PC-9 (cell line): ENCODE data around the gene CDK13. TPM values are rescaled to one million over a fixed set of nuclear protein-coding genes. Genes with fewer than 3 reads are reported as not detected.

Experiments used
- BruUV-seq: library from RNA; stranded (reverse); fragments of 400-500 nt; replicated peaks from 2 replicates; lab custom pipeline; 2021; lab: Mats Ljungman, UMichigan
- CTCF ChIA-PET: fragments of 300-600 bp; sonication (Branson Sonifier 250); formaldehyde crosslinking; loops from one replicate; lab custom pipeline; 2022; ENCODE audit warnings: antibody characterized with exemption; lab: Charles Lee
- POLR2A ChIA-PET: fragments of 300-600 bp; sonication (Branson Sonifier 250); formaldehyde crosslinking; loops from one replicate; lab custom pipeline; 2022; ENCODE audit warnings: antibody characterized with exemption; ENCODE audit not compliant: unreplicated experiment; lab: Charles Lee
- DNase-seq, 2 experiments: peaks; one replicate each; pipeline versions ENCODE4 v3.0.0 to v3.0.0-alpha.2; 2015 to 2022; ENCODE audit warnings: mixed read lengths in 1 of 2
- H2AFZ ChIP-seq: fragments of 200-600 bp; sonication (generic); 2 replicates; pipeline ENCODE4 v1.8.1; 2017; ENCODE audit warnings: antibody characterized with exemption
- H3F3A ChIP-seq: fragments of 200-600 bp; sonication (generic); 2 replicates; pipeline ENCODE4 v1.8.1; 2017; ENCODE audit warnings: antibody characterized with exemption, mild to moderate bottlenecking, low read depth; ENCODE audit not compliant: insufficient read depth
- H3K27ac ChIP-seq: fragments of 200-600 bp; sonication (generic); 2 replicates; pipeline ENCODE4 v1.6.1; 2016; ENCODE audit warnings: mixed run types
- H3K27me3 ChIP-seq: fragments of 200-600 bp; sonication (generic); 2 replicates; pipeline ENCODE4 v1.6.1; 2016; ENCODE audit warnings: low read depth, mixed run types; ENCODE audit not compliant: insufficient read depth
- H3K36me3 ChIP-seq: fragments of 200-600 bp; sonication (generic); 2 replicates; pipeline ENCODE4 v1.6.1; 2016; ENCODE audit warnings: low read depth, mixed run types
- H3K4me1 ChIP-seq: fragments of 200-600 bp; sonication (generic); replicated peaks from 2 replicates; pipeline ENCODE4 v1.6.1; 2016; ENCODE audit warnings: mixed run types; ENCODE audit not compliant: insufficient read depth
- H3K4me2 ChIP-seq: fragments of 200-600 bp; sonication (generic); 2 replicates; pipeline ENCODE4 v1.6.1; 2017; ENCODE audit warnings: mixed run types
- H3K4me3 ChIP-seq: fragments of 200-600 bp; sonication (generic); 2 replicates; pipeline ENCODE4 v1.6.1; 2016; ENCODE audit warnings: mixed run types
- H3K79me2 ChIP-seq: fragments of 200-600 bp; sonication (generic); 2 replicates; pipeline ENCODE4 v1.6.1; 2017; ENCODE audit warnings: low read depth, mixed run types
- H3K9me2 ChIP-seq: fragments of 200-600 bp; sonication (generic); 2 replicates; pipeline ENCODE4 v1.8.1; 2017; ENCODE audit warnings: mild to moderate bottlenecking; ENCODE audit not compliant: insufficient read depth
- H3K9me3 ChIP-seq: fragments of 200-600 bp; sonication (generic); 2 replicates; pipeline ENCODE4 v1.8.1; 2016; ENCODE audit warnings: low read depth; ENCODE audit not compliant: insufficient read depth
- H4K20me1 ChIP-seq: fragments of 200-600 bp; sonication (generic); 2 replicates; pipeline ENCODE4 v1.8.1; 2017; ENCODE audit not compliant: insufficient read depth
- CTCF ChIP-seq: fragments of 200-600 bp; sonication (generic); conservative IDR thresholded peaks from 2 replicates; pipeline ENCODE4 v1.6.1; 2017; ENCODE audit warnings: mixed run types, antibody characterized with exemption, mild to moderate bottlenecking, moderate library complexity
- EZH2 ChIP-seq: fragments of 200-600 bp; sonication (generic); IDR thresholded peaks from 2 replicates; pipeline ENCODE4 v1.8.0; 2017; ENCODE audit warnings: antibody characterized with exemption, low read depth
- intact Hi-C: fragments of 100-400 bp; cut with micrococcal nuclease; formaldehyde crosslinking; loops from one replicate; pipeline ENCODE4 v1.10.0; 2022; ENCODE audit not compliant: unreplicated experiment
- total RNA-seq: library from RNA; stranded (reverse); gene quantifications from 2 replicates; pipeline ENCODE4 v1.2.3, GENCODE V29; 2021

The CDK13 gene
- total RNA-seq, 1 experiment from 2014 or later, result 80.9 TPM

- no peak overlapping the region for H3K4me3 ChIP-seq
- H2AFZ ChIP-seq, result no peak overlapping the region
- H3K4me1 ChIP-seq, result no peaks in the 10 kb centered on the region
- no peaks in the 10 kb centered on the region for H4K20me1 ChIP-seq
- TF ChIP-seq CTCF (no peak), EZH2 (no peak)
- intact Hi-C loops, result no loop called here
- no peaks in the 10 kb centered on the region for H3K9me2 ChIP-seq
- no peaks in the 10 kb centered on the region for H3K79me2 ChIP-seq
- H3K27ac ChIP-seq, result no peak overlapping the region
- no peaks in the 10 kb centered on the region for H3K9me3 ChIP-seq
- CTCF ChIA-PET, result no interaction called here
- no peaks in the 10 kb centered on the region for H3F3A ChIP-seq
- BruUV-seq, result no TSS peak
- POLR2A ChIA-PET, result no interaction called here
- no peak overlapping the region for H3K4me2 ChIP-seq
- no peaks in the 10 kb centered on the region for H3K36me3 ChIP-seq
- H3K27me3 ChIP-seq, result no peaks in the 10 kb centered on the region
- no peak for DNase-seq
These were observed 28.4 kb upstream of the CDK13 start for GRCh38 chr7:39921506-39922175.

- H3F3A ChIP-seq, result no peaks in the 10 kb centered on the region
- CTCF ChIA-PET, result no interaction called here
- no peak overlapping the region for H3K4me2 ChIP-seq
- no peak for DNase-seq
- H3K79me2 ChIP-seq, result no peaks in the 10 kb centered on the region
- POLR2A ChIA-PET, result no interaction called here
- H3K4me1 ChIP-seq, result no peaks in the 10 kb centered on the region
- BruUV-seq, result no TSS peak
- no peak overlapping the region for H3K4me3 ChIP-seq
- H4K20me1 ChIP-seq, result no peaks in the 10 kb centered on the region
- H2AFZ ChIP-seq, result no peak overlapping the region
- no peaks in the 10 kb centered on the region for H3K27me3 ChIP-seq
- no peaks in the 10 kb centered on the region for H3K9me3 ChIP-seq
- TF ChIP-seq CTCF, result no peak
- TF ChIP-seq EZH2, result no peak
- no peaks in the 10 kb centered on the region for H3K9me2 ChIP-seq
- no peaks in the 10 kb centered on the region for H3K36me3 ChIP-seq
- intact Hi-C loops, result no loop called here
- H3K27ac ChIP-seq, result no peak overlapping the region
These were observed 27.5 kb upstream of the CDK13 start for GRCh38 chr7:39922580-39922979.

GRCh38 chr7:39923091-39923490, 27.0 kb upstream of the CDK13 start:
- DNase-seq, result no peak
- Histone ChIP-seq H2AFZ (no peak overlapping the region), H3K79me2 (no peaks in the 10 kb centered on the region), H3K27me3 (no peaks in the 10 kb centered on the region), H3K27ac (no peak overlapping the region), H3K9me2 (no peaks in the 10 kb centered on the region), H3K36me3 (no peaks in the 10 kb centered on the region), H3K4me3 (no peak overlapping the region), H3K4me2 (no peak overlapping the region), H3K4me1 (no peaks in the 10 kb centered on the region), H4K20me1 (no peaks in the 10 kb centered on the region), H3K9me3 (no peaks in the 10 kb centered on the region), H3F3A (no peaks in the 10 kb centered on the region)
- BruUV-seq, result no TSS peak
- TF ChIP-seq EZH2 (no peak), CTCF (no peak)
- POLR2A ChIA-PET, result no interaction called here
- intact Hi-C loops, result no loop called here
- CTCF ChIA-PET, result no interaction called here
